Left lung (tissue), 10 donors: Measurements from ENCODE around the gene DNASE1. TPM values are rescaled to one million over a fixed set of nuclear protein-coding genes. Genes with fewer than 3 reads are reported as not detected.

ENCODE experiments used
- ATAC-seq: fragments of 200-7000 bp; cut with Tn5 transposase; one replicate; pipeline ENCODE4 v1.9.1; 2020; ENCODE audit warnings: moderate library complexity
- DNase-seq, 4 donors: peaks; one replicate each; pipeline ENCODE4 v3.0.0-alpha.2; 2013 to 2020
- H3K27ac ChIP-seq, 2 donors: fragments of 200-600 bp; sonication (generic) in 1 of 2; one replicate each; pipeline versions ENCODE4 v1.5.0 to v1.8.0; 2020 to 2021
- H3K27me3 ChIP-seq, 2 donors: fragments of 200-600 bp; sonication (generic) in 1 of 2; one replicate each; pipeline versions ENCODE4 v1.5.0 to v1.8.0; 2020 to 2021
- H3K36me3 ChIP-seq, 2 donors: fragments of 200-600 bp; sonication (generic) in 1 of 2; one replicate each; pipeline versions ENCODE4 v1.5.0 to v1.8.0; 2020 to 2021
- H3K4me1 ChIP-seq, 2 donors: fragments of 200-600 bp; one replicate each; pipeline ENCODE4 v1.8.0; 2021
- H3K4me3 ChIP-seq, 2 donors: fragments of 200-600 bp; sonication (generic) in 1 of 2; one replicate each; pipeline versions ENCODE4 v1.5.0 to v1.8.0; 2020 to 2021; ENCODE audit warnings: mild to moderate bottlenecking in 1 of 2
- H3K9me3 ChIP-seq, 2 donors: fragments of 200-600 bp; sonication (generic) in 1 of 2; one replicate each; pipeline versions ENCODE4 v1.5.0 to v1.8.0; 2020 to 2021
- CTCF ChIP-seq, 2 donors: fragments of 200-600 bp; sonication (generic) in 1 of 2; IDR thresholded peaks; one replicate each; pipeline versions ENCODE4 v1.5.0 to v1.8.0; 2021; ENCODE audit warnings: antibody characterized with exemption in 2 of 2
- intact Hi-C, 2 donors: fragments of 100-400 bp; cut with DNase I; formaldehyde crosslinking; loops; one replicate each; pipeline versions ENCODE4 v1.11.2 to v1.14.2; 2022
- polyA plus RNA-seq, 6 donors: library from polyadenylated mRNA; unstranded; fragments of 120-200 nt; gene quantifications; one replicate each; pipeline ENCODE4 v1.2.1, GENCODE V29; 2013; ENCODE audit not compliant: insufficient read length in 6 of 6
- total RNA-seq, 2 donors: library from RNA; stranded (reverse); fragmentation: NEBNext Ultra II Directional; extraction: Animal tissue kit (Norgen Biotek cat#: 25700); gene quantifications; one replicate each; pipeline ENCODE4 v1.2.1, GENCODE V29; 2021
- donor health status: DM: no; HTN: yes; CAD: no.
- donor health status: DM: no; HTN: no; CAD: no.

Gene DNASE1
- total and polyA plus RNA-seq, 8 donors: 14.6 to 30.0 (median 28.1) TPM

GRCh38 chr16:3637371-3637923, 17.0 kb upstream of the DNASE1 start:
- H3K27ac ChIP-seq: peak overlapping the region in 1 of 2 donors; percentile 52
- H3K4me1 ChIP-seq: peaks cover 8 to 12% of the 10 kb centered on the region in 2 donors
- H3K27me3 ChIP-seq: no peaks in the 10 kb centered on the region
- no peak for TF ChIP-seq CTCF (IDR thresholded peaks at IDR 0.05)
- intact Hi-C loops: no loop called here
- H3K4me3 ChIP-seq: no peak overlapping the region
- no peaks in the 10 kb centered on the region for H3K9me3 ChIP-seq
- peak; percentile 81 for ATAC-seq
- DNase-seq: no peak
- peaks cover 0 to 19% of the 10 kb centered on the region in 2 donors for H3K36me3 ChIP-seq

- H3K4me1 ChIP-seq: peaks cover 8 to 12% of the 10 kb centered on the region in 2 donors
- no peaks in the 10 kb centered on the region for H3K27me3 ChIP-seq
- H3K9me3 ChIP-seq: no peaks in the 10 kb centered on the region
- H3K36me3 ChIP-seq: peaks cover 0 to 32% of the 10 kb centered on the region in 2 donors
- DNase-seq (no peak), ATAC-seq (no peak)
- TF ChIP-seq CTCF (IDR thresholded peaks at IDR 0.05): no peak
- intact Hi-C loops: no loop called here
- H3K4me3 ChIP-seq: no peak overlapping the region
- no peak overlapping the region for H3K27ac ChIP-seq
Observed at GRCh38 chr16:3638916-3639644, 15.4 kb upstream of the DNASE1 start.

GRCh38 chr16:3640207-3640606, 14.3 kb upstream of the DNASE1 start:
- H3K27ac ChIP-seq: no peak overlapping the region
- peaks cover 0 to 39% of the 10 kb centered on the region in 2 donors for H3K36me3 ChIP-seq
- no peaks in the 10 kb centered on the region for H3K9me3 ChIP-seq
- no peaks in the 10 kb centered on the region for H3K27me3 ChIP-seq
- no peak for DNase-seq
- H3K4me3 ChIP-seq: no peak overlapping the region
- no peak for TF ChIP-seq CTCF (IDR thresholded peaks at IDR 0.05)
- intact Hi-C loops: no loop called here
- no peak for ATAC-seq
- peaks cover 8 to 12% of the 10 kb centered on the region in 2 donors for H3K4me1 ChIP-seq

GRCh38 chr16:3640632-3641501, 13.6 kb upstream of the DNASE1 start:
- no peak for TF ChIP-seq CTCF (IDR thresholded peaks at IDR 0.05)
- H3K27ac ChIP-seq: no peak overlapping the region
- H3K4me3 ChIP-seq: no peak overlapping the region
- no peaks in the 10 kb centered on the region for H3K9me3 ChIP-seq
- ATAC-seq (no peak), DNase-seq (no peak)
- H3K36me3 ChIP-seq: peaks cover 0 to 46% of the 10 kb centered on the region in 2 donors
- intact Hi-C loops: no loop called here
- H3K27me3 ChIP-seq: no peaks in the 10 kb centered on the region
- H3K4me1 ChIP-seq: peaks cover 8 to 12% of the 10 kb centered on the region in 2 donors
